ENCODE measurements around the gene TYMS.

The TYMS gene

DNA sequence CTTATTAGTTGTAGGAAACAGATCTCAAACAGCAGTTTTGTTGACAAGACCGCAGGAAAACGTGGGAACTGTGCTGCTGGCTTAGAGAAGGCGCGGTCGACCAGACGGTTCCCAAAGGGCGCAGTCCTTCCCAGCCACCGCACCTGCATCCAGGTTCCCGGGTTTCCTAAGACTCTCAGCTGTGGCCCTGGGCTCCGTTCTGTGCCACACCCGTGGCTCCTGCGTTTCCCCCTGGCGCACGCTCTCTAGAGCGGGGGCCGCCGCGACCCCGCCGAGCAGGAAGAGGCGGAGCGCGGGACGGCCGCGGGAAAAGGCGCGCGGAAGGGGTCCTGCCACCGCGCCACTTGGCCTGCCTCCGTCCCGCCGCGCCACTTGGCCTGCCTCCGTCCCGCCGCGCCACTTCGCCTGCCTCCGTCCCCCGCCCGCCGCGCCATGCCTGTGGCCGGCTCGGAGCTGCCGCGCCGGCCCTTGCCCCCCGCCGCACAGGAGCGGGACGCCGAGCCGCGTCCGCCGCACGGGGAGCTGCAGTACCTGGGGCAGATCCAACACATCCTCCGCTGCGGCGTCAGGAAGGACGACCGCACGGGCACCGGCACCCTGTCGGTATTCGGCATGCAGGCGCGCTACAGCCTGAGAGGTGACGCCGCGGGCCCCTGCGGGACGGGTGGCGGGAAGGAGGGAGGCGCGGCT is at the start of gene TYMS:
TYMS (plus strand) TSS at position 343 of the 690 bp plus-strand sequence; CDS start at position 433, 90 bp downstream.
- peak; percentile 9 for DNase-seq

DNA sequence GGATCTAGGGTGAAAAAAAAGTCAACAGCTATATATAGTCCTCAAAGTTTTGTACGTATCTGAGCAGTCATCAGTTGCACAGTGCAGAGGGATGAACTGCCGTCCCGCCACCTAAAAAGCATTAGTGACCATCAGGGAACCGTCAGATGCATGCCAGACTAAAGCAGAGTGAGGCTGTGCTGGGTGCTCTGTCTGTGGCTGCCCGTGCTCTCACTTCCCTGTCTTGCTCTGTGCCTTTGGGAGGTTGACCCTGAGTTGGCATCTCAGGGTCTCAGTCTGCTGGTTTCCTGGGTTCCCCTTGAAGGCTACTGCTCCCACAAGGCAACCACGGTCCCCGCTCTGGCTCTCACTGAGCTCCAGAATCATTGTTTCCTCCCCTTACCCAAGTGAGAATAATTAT is 49.5 kb upstream of the TYMS start:
- no peak for DNase-seq

DNA sequence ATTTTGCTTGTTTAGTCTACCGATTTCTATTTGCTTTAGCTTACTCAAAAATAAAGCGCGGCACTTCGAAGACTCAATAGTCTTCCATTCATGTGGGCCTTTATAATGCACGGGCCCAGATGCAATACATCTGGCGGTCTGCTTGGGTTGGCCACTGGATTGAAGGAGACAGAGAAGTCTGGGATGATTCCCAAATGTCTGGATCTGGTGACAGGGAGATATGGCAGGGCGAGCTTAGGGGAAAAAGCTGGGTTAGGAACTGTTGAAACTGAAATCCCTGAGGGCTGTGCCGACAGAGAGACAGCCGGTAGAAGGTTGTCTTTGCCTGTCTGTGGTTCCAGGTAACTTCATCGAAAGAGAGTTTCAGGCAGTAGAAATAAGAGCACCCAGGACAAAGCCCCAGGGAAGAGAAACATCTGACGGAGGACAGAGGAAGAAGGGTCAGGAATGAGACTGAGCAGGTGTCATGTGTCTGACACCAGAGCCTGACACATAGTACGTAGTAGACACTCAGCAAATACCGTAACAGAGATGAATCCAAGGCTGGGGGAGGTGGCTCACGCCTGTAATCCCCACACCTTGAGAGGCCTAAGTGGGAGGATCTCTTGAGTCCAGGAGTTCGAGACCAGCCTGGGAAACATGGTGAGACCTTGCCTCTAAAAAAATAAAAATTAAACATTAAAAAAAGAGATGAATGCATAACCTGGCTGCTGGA is 47.1 kb upstream of the TYMS start:
- DNase-seq, result no peak

DNA sequence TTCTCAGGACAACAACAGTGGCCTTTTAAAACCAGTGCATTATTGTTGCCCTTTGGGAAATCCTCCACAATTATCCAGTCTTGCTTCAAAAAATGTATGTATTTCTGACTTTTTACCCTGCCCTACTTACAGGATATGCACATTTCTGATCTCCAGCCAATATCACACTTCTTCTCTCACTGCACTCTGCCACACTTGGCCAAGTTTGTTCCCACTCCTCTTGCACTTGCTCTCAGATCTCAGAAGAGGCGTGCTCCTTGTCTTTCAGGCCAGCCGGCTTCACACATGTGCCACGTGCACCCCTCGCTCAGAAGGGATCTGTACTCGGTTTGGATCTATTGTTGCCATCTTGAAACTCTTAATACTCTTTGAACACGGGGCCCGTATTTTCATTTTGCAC is 45.3 kb upstream of the TYMS start:
- DNase-seq, result no peak

DNA sequence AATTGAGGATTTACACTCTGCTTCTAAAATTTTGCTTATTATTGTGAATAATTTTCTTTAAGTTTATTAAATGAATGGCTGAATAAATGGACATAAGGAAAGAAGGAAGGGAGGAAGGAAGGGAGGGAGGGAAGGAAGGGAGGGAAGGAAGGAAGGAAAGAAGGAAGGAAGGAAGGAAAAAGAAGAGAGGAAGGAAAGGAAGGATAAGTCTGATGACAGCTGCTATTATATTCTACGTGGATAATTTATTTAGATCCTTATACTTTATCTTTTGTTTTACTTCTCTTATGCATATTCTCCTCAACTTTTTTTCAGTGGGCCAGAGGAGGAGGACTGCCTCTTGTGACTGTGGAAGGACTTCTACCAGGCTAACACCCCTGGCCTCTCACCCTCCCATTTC is 43.3 kb upstream of the TYMS start:
- DNase-seq, result no peak

DNA sequence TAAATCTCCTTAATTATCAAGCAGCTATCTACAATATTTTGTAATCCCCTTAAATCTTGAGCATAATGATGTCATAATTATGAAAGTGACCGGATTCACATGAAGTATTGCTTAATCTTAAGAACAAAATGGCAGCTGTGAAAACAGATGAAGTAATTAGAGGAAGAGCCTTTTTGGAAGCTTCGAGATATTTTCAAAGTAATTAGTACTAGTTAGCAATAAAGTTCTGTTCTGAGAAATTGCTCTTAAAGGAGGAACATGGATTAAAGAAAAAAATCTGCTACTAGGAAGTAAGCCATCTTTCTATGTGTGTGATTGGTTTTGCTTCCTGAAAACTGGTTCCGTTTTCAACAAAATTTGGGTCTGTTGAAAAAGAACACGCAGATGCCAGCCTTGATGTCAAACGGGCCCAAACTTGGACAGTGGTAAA is 42.3 kb upstream of the TYMS start:
- DNase-seq, result no peak

DNA sequence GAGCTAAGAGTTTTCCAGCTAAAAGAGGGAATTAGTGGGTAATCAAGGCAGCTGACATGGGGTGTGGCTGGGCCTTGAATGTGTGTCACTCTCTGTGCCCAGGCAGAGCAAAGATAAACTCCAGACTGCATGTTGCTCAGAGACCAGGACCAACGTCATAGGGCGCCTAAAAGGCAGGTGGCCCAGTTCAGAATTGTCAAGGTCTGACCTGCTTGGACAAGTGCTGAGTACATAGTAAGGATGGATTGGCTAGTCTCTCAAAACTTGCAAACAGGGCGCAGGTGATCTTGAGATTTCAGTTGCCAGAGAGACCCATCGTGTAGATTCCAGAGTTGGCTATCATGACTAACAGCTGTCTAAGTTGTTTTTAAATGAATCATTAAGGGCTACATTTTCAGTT is 41.7 kb upstream of the TYMS start:
- no peak for DNase-seq

DNA sequence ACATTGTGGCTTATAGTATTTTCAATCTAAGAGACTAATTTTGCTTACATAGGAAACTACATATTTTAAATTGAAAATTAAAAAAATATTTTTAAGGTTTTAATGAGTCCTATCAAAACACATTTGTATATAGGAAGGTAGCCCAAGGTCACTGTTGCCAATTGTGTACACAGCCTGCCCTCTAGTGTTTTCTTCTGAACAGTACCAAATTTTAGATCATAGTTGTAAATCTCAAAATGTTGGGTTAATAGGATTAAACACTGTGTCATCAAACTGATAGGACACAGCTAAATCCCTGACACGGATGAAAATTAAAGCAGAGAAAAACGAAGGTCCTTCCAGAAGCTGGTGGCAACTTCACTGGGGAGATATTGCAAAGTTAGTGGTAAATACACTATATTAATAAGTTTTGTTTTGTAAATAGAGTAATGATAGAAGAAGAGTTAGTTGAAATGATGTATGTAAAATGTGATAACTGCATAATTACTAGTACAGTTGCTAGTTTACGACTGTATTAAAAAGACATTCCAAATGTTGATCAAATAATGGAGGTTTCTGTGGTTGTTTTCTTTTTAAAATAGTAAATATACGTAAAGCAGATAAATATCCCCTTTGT is 41.0 kb upstream of the TYMS start:
- no peak for DNase-seq

DNA sequence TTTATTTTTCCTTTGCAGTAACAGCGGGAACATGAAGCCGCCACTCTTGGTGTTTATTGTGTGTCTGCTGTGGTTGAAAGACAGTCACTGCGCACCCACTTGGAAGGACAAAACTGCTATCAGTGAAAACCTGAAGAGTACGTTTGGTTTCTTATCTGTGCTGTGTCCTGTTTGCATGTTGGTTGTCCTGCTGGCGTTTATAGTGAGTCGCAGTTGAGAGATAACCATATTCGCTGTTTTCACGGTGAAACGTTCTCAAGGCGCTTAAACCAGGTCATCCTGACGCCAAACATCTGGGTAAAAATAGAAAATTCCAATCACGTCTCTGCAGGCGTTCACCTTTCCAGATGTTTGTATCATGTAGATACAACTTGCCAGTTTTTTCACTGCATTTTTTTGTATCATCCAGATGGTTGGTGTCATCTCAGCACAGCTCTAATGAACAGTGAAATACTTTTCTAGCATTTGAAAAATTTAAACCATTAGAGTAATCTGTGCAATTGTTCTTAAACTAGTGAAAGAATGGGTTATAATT is 39.4 kb upstream of the TYMS start:
- no peak for DNase-seq

DNA sequence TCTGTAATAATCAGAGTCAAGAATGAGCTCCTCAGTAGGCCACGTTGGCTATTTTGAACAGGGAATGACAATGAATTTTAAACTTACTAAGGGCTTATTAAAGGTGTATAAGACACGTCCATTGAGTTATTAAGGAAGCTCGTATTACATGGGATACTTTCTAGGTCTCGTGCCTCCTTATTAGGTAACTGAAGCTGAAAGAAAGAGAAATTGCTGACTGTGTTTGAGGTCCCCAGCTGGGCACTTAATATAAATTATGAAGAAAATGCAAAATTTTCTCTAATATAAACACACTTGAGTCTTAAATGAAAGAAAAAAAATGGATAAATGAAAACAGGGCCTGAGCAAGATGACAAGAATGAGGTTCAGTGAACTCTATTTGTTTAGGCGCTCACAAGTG is 38.8 kb upstream of the TYMS start:
- DNase-seq, result no peak

DNA sequence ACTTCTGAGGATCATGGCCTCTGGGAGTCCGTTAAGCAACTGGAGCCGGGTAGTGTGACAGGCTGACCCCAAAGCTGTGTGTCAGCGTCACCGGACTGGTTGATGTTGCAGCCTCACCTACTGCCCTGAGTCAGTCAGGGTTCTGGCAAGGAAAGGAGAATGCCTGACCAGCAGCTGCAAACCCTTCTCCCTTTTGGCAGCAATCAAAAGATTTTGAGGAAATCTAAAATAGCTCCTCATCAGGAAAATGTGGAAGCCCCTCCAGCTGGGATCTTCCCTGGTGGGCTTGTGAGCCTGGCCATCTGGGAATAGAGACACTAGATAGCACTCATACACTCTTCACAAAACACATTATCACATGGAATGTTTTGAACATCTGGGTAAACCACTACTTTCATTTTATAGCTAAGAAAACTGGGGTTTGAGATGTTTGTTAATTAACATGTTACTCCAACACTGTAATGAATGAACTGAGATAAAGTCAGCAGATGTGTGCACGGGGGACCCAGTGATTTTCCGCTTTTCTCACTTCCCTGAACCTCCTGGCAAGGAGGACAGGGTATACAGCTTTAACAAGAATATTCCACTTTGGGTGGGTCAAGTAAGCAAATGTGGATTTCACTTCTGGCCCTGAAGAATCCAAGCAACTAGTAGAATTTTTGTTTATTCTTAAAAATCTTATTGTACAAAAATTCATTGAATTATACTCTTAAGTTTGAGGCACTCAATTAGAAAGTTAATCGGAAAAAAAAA is 36.0 kb upstream of the TYMS start:
- DNase-seq, result no peak

DNA sequence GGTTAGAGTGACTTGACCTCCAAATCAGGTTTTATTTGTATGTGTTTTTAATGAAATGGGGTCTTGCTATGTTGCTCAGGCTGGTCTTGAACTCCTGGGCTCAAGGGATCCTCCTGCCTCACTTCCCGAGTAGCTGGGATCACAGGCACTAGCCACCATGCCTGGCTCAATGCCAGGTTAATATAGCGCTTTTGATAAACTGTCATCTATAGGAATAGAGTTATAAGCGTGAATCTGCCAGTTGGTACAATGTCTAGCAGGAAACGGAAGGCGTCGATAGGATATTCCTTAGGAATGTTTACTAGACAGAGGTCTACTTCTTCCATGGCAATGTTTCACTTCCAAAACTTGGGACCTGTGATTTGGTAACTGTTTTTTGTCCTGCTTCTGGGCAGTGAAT is 35.2 kb upstream of the TYMS start:
- DNase-seq, result no peak

DNA sequence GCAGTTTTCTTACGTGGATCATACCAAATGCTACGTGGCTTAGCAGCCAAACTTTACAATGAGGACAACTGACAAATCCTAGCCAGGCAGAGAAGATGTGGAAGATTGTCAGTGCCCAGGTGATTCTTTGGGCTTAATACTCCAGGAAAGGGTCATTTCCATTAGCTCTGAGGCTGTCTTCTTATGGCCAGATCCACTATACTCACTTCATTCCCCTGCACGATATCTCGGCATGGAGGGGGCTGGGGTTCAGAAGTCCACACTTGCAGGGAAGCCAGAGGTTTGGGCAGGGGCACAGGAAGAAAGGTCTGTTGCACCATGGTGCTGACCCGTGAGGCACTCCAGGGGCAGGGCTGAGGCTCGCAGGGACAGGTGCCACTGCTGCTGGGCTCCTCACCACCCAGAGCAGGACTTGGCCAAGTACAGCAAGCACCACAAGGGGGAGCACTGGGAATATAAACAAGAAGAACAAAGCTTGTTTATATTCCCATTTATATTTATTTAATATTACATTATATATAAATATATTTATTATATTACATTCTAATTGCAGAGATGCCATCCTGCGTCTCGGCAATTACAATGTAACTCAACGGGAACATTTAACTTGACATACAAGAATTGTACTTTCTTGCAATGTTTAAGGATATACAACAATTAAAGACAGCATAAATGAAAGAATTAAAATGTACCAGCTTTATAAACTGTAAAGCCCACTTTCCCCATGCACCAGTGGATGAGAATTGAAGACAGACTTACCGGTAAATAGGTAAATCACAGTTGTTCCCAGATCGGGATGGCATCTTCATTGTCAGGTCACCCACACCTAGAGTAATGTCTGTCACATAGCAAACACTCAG is 33.5 kb upstream of the TYMS start:
- DNase-seq, result peak; percentile 35

DNA sequence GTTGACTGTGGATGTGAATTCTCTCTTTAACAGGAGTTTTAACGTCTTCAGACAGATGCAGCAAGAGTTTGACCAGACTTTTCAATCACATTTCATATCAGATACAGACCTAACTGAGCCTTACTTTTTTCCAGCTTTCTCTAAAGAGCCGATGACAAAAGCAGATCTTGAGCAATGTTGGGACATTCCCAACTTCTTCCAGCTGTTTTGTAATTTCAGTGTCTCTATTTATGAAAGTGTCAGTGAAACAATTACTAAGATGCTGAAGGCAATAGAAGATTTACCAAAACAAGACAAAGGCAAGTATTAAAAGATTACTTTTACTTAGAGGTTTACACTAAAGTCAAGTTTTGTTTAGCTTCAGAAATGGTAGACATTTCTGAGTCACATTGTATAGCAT is 30.2 kb upstream of the TYMS start:
- no peak for DNase-seq

DNA sequence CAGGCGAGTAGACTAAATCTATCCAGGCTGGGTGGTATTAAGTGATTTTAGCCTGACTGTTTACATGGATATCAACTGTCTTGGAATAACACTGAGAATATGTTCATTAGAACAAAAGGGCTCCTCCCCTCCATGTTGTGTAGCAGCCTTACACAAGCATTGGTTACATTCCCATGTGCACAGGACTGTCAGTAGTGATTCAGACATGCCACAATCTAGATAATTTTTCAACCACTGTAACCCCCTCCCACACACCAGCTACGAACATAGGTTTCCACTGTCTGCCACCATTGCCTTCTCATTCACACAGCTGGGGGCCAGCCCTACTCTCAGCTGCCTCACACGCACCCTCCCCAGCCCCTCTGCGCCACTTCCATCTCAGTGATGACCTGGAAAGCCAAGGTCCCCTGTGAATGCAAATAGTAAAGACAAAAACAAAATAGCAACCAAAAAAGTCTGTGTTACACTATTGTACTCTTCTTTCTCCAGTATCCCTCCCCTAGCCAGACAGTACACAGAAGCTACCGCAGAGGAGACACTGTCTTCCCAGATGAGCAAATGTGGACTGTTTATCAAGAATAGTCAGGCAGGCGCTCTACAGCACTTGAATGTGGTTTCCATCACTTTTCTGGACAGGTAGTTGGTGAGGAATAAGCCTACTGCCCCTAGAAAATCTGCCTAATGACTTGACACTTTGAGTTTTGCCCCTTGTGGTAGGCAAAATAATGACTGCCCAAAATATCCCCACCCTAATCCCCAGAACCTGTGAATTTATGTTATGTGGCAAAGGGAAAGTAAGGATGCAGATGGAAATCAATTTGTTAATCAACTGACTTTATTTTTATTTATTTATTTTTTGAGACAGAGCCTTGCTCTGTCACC is 27.9 kb upstream of the TYMS start:
- DNase-seq, result no peak

DNA sequence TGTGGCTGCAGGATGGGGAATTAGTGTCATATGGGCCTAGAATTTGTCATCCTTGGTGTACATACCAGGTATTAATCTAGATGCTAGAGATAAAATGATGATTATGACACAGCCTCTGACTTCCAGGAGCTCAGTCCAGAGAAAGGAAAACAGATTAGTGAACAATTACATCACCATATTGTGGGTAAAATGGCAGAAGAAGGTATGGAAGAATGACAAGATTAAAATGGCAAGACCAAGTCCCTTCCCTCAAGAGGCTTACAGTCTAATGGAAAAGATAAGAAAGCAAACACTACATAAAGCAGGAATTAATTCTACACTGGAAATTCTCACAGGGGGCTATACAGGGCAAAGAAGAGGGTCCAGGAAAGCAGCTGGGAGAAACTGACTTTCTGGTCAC is 25.9 kb upstream of the TYMS start:
- no peak for DNase-seq

DNA sequence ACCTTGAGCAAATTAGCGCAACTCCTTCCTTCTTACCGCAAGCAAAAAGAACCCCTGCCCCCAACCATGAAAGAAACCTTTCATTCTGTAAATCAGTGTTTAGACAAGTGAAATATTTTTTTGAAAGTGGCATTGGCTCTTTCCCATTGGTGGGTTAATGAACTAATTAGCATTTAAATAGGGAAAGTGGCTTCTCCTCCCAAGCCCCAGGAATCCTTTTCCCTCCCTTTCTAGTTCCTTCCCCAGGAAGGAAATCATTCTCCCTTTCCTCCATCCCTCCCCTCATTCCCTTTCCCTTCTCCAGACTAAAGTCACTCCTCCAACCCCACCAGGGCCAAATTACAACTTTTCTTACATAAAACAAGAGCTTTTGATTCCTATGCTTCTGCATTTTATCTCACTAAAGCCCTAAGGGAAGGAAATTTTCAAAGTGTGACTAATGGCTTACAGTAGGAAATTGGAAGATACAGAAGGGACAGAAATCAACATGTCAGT is 22.9 kb upstream of the TYMS start:
- no peak for DNase-seq

DNA sequence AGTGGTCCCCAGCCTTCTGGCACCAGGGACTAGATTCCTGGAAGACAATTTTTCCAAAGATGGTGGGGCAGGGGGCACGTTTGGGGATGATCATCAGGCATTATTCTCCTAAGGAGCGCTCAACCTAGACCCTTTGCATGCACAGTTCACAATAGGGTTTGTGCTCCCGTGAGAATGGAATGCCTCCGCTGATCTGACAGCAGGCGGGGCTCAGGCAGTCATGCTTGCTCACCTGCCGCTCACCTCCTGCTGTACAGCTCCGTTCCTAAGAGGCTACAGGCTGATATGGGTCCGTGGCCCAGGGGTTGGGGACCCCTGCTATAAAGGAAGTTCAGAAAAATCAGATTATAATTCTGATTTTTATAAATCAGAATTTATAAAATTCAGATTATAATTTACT is 22.3 kb upstream of the TYMS start:
- no peak for DNase-seq

DNA sequence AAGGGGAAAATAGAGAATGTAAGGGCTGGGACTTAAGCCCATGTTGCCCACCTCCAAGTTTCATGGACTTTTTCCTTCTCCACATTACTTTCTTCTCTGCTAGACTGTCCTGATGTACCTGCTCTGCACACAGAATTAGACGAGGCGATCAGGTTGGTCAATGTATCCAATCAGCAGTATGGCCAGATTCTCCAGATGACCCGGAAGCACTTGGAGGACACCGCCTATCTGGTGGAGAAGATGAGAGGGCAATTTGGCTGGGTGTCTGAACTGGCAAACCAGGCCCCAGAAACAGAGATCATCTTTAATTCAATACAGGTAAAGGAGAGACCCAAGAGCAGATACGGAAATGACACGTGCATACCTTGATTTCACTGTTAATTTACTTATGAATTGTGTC is 16.2 kb upstream of the TYMS start:
- DNase-seq, result no peak

DNA sequence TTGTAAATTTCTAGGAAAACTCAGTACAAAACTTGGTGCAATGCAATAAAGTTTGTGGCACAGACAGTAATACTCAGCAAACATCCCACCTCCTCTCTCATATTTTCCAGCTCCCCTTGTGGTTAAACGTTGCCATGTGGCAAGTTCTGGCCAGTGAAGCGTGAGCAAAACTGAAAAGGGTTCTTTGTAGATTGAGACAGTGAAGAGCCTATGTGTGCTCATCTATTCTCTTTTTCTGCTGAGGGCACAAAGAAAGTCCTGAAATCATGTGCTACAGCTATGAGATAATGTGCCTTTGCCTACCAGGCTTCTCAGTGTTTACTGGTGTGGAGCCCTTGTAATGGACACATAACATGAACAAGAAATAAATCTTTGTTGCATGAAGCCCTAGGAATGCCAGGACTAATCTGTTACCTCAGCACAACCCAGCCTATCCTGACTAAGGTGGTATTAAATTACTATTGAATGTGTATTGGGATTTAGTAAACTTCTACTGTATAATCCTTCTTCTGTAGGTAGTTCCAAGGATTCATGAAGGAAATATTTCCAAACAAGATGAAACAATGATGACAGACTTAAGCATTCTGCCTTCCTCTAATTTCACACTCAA is 13.0 kb upstream of the TYMS start:
- DNase-seq, result no peak

DNA sequence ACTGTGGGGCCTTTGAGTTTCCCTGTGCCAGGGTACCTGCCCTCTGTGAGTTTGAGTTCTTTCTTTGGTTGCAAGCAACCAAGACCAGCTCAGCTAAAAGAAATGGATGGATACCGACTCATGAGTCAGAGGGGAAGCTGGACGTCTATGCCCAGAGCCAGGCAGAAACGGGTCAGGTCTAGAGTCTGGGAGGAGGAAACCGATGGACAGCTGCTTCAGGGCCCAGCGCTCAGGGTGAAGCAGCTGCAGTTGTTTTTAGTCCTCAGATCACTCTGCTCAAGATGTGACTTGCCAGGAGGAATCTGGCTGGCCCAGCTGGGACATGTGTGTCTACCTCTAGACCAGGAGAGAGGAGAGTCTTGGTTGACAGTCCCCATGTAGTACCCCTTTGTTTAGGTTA is 10.1 kb upstream of the TYMS start:
- no peak for DNase-seq
